GM18511 (cell line): ENCODE data around the gene OAS1.

ENCODE experiments used
- ATAC-seq: cut with Tn5 transposase; IDR thresholded peaks from one replicate; pipeline ENCODE4 v1.9.1; 2021; ENCODE audit warnings: mild to moderate bottlenecking, moderate library complexity; ENCODE audit not compliant: unreplicated experiment

Gene OAS1

DNA sequence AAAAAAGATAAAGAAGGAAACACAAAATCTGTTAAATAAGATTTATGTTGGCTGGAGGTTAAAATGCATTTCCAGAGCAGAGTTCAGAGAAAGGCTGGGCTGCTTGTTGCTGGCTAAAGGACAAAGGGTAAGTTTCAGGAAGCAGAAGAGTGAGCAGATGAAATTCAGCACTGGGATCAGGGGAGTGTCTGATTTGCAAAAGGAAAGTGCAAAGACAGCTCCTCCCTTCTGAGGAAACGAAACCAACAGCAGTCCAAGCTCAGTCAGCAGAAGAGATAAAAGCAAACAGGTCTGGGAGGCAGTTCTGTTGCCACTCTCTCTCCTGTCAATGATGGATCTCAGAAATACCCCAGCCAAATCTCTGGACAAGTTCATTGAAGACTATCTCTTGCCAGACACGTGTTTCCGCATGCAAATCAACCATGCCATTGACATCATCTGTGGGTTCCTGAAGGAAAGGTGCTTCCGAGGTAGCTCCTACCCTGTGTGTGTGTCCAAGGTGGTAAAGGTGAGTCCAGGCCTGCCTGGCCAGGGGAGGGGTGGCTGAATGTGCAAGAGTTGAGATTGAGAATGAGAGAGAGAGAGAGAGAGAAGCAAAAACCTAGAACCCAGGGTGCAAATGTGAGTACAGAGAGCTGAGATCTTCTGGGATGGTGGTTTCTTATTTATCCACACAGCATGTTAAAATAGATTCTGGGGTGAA is at the start of gene OAS1:
Gene OAS1 (plus strand): TSS at position 251 of the 703 bp plus-strand sequence. CDS start 78 bp downstream, at position 329.
- ATAC-seq = peak; percentile 78

DNA sequence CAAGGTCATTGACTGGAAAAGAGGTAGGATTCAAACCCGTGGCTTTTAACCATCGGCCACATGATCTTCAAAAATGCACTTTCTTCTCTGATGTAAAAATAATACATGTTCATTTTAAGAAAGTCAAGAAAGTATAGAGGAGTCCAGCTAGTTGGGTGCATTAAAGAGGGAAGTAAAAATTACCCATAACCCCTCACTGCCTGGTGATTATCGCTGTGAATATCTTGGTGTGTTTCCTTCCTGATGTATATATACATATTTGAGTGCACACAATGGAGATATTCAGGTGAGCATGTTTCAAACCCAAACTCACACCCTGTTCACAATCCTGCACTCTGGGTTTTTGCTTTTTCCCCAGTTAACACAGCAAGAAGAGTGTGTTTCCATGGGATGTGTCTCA is 47.5 kb upstream of the OAS1 start:
- ATAC-seq = no peak

DNA sequence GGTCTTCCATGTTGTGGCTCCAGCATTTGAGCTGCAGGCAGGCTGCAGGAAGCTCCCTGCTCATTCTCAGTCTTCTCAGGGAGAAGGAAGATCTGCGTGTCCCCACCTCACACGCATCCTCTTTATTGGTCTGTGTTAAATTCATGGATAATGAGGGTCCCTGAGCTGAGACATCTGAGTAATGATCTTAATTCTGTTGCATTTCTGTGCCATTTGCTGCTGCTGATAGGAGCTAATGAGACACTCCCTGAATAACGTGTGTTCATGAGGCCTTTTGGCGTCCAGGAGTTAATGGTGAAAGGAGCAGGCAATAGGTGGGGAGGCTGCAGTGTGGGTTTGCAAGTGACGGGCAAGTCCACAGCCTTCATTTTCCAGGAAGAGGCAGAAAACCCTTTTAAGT is 46.6 kb upstream of the OAS1 start:
- ATAC-seq = no peak

DNA sequence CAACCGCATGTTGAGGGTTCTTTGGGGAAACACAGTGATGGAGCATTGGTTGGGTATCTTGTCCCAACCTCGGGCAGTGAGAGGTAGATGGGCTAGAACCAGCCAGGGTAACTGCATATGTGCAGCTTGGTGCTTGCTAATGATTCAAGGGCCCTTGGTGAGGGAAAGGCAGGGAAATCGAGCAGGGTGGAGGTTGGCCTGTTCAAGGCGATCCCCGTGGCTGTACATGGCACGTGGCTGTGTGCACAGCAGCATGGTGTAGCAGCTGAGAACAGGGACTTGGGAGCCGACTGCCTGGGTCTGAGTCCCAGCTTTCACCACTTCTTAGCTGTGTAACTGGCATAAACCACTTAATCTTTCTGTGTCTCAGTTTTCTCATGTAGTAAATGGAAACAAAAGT is 45.5 kb upstream of the OAS1 start:
- ATAC-seq = no peak

DNA sequence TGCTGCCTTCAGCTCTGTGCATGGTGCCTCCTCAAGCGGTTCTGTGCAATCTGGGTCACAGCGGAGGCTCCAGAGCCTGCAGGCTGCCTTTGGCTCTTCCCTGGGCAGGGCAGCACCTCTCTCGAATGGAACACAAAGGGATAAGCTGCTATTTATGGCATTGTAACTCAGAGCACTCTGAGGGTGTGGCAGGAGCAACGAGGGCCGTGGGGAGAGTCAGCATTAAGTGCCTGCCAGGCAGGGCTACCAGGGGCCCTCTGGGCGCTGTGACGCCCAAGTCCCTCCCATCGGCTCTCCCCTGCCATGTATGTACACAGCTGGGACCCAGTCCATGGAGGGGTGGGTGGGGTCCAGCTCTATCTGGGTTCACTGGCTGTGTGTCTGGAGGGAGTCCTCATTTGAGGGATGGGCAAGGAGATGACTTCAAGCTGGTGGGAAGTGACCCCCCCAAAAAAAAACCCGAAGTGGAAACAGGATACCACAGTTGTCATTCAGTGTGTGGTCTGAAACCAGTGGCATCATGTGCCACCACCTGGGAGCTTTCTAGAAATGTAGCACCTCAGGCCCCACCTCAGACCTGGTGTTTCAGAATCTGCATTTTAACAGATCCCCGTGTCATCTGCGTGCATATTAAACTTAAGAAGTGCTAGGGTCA is 44.0 kb upstream of the OAS1 start:
- no peak for ATAC-seq

DNA sequence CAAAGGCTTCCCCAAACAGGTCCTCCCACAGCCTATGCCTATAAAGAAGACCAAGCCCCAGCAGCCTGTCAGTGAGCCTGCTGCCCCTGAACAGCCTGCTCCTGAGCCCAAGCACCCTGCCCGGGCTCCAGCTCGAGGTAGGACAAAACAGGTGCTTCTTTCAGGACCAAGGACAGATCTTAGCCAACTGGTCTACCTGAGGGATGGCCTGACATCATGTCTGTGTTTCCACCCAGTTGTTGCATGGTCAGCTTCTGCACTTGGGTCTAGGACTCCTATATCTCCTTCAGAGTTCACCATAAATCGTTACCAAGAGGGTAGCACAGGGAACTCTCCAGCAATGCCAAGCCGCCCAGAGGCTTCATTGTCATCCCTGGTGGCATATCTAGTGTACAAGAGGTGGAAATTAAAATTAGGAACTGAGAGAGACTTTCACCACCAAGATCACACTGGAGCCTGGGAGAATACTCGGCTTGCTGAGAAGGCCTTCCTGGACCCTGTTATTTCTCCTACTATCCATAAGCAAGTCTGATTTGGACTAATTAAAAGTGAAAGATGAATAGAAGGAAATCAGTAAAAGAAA is 38.2 kb upstream of the OAS1 start:
- ATAC-seq = no peak

DNA sequence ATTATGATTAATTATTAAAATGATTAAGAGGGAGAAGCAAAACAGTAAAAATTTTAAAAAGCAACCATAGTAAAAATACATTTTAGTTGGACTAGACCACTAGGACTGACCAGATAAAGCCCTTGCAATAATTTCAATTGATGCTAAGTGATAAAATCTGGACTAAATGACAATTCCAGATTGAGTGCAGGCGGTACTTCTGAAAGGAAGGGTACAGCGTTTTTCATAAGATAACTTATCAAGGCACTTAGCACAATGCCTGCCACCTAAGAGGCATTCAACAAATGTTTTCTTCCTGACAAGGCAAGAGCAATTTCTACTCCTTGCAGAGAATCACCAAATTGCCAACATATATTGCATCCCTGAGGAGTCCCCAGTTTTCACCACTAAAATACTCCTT is 37.7 kb upstream of the OAS1 start:
- ATAC-seq = no peak

DNA sequence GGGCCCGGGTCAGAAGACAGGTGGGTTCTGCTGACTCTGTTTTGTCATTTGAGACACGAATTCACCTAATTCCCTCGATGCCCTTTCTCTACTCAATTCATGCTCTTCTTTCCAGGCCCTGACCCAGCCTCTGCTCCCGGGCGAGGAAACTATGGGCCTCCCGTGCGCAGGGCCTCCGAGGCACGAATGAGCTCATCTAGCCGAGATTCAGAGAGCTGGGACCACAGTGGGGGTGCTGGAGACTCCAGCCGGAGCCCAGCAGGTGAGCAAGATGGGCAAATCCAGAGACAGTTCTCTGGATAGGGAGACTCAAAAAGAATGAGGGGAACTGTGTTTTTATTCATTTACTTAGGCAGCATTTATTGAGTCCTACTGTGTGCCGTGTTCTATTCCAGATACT is 37.0 kb upstream of the OAS1 start:
- ATAC-seq = no peak

DNA sequence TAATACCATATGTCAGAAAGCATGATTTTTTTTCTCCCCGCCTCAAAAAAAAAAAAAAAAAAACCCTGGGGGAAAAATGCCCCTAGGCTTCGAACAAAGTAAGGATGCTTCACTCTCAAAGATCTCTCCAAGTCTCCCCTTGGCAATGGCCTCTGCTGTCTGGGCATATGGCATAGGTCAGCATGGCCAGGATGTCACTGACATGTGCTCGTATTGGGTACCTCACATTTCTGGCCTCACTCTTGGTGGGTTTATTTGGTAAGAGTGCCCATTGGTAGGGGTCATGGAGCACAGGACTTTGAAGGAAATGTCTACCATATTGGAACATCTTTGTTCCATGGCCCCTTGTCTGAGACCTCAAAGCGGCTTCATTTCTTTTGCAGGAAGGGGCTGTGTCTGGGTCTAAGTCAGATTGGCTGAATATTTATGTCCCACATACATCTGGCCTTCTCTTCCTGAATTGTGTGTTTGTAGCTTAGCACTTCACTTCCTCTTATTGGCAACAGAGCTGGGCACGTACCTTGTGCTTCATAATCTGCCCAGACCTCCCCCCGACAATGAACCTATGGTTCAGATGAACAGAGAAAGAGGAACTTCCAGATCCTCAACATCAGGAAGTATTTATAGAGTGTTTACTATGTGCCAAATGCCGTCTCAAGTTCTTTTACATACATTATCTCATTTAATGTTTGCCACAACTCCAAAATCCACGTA is 36.3 kb upstream of the OAS1 start:
- ATAC-seq = no peak

DNA sequence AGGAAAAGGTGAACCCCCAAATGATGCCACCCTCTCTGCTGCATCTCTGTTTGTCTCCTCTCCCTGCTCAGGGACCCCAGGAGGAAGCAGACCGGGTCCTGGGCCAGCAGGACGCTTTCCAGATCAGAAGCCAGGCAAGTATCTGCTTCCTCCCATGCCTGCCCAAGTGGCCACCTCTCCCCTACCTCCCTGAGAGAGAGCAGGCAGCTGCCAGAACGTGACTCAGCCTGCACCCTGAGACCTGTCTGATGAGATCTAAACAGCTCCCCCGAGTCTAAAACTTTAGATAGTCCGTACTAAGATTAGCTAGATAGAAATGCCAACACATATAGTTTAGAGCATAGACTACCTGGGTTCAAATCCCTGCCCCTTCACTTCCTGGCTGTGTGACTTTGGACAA is 31.2 kb upstream of the OAS1 start:
- no peak for ATAC-seq

DNA sequence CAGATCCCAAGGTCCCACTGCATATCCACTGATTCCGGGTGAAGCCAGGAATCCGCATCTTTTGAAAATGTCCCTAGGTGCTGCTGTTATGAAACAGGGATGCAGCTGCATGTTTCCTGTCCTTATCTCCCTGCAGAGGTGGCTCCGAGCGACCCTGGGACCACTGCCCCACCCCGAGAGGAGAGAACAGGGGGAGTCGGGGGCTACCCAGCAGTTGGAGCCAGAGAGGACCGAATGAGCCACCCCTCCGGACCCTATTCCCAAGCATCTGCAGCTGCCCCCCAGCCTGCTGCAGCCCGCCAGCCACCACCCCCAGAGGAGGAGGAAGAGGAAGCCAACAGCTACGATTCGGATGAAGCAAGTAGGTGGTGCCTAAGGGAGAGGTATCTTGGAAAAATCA is 30.3 kb upstream of the OAS1 start:
- ATAC-seq = no peak

DNA sequence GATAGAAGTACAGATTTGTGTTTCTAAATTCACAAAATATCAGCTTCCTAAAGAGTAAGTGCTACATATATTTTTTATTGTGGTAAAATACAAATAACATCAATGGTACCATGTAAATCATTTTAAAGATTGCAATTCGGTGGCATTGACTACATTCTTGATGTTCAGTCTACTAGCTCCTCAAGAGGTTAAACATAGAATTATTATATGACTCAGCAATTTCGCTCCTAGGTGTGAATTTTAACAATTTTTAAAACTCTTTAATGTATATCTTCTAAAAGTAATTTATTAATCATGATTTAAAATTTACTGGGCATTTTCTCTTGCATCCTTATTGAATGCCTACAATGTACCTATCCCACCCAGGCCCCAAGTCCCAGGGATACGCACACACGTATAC is 29.8 kb upstream of the OAS1 start:
- no peak for ATAC-seq

DNA sequence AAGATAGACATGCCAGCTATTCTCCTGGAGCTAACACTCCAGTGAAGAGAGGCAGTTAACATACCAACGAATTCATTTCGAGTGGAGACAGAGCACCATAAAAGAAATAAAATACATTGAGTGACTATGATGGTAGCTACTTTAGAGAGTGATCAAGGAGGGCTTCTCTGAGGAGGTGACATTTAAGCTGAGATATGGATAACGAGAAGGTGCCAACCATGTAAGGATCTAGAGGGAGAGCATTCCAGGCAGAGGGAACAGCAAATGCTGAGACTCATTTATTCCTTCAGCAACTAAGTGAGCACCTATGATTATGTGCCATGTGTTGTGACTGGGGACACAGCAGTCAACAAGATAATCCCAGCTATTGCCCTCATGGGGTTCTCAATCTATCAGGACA is 28.3 kb upstream of the OAS1 start:
- ATAC-seq = no peak

DNA sequence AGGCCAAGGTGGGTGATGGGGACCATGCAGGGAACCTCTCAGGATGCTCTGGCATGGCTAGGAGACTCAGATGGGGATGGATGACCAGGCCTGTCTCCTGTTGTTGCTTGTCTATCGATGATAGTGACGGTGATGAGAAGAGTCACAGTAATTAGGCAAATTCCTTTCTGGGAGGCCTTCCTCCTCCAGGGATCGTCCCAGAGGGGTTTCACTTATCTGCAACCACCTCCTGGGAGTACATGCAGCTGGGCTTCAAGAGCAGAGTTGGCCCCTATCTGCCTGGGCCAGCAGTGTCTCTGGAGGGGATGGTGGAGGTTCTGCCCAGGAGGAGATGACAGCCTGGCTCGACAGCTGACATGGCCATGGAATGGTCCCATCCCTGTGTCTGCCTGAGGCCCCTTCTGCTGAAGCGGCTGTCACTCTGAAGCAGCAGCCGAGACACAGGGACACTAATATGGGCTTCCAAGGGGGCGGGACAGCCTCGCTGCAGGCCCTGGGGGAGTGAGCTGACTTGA is 27.5 kb upstream of the OAS1 start:
- ATAC-seq = no peak

DNA sequence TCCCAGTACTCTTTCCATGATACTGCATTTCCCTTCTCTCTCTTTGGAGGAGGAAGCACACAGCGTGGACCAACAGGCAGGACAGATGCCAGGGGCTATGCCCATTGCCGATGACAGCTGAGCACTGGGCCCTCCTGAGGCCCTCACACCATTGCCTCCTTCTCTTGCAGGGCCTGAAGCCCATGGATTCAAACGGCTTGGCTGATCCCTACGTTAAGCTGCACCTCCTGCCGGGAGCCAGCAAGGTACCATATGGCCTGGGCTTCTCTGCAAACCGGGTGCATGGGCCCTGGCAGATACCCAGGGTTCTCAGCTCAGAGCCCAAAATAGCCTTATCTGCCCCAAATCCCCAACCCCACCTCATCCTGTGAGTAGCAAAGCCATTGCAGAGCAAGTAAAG is 25.2 kb upstream of the OAS1 start:
- no peak for ATAC-seq

DNA sequence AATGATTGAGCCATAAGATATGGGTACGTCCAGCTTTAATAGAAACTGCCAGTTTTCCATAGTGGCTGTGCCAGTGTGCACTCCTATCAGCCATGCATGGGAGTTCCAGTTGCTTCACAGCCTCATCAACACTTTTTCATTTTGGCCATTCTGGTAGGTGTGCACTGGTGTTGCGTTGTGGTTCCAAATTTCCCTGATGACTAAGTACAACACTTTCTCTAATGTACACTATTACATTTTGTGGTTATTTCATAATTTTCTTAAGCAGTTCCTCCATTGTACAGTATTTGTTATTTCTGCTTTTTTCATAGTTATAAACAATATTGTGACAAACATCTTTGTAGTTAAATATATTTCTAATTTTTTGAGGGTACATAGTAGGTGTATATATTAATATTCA is 21.5 kb upstream of the OAS1 start:
- no peak for ATAC-seq

DNA sequence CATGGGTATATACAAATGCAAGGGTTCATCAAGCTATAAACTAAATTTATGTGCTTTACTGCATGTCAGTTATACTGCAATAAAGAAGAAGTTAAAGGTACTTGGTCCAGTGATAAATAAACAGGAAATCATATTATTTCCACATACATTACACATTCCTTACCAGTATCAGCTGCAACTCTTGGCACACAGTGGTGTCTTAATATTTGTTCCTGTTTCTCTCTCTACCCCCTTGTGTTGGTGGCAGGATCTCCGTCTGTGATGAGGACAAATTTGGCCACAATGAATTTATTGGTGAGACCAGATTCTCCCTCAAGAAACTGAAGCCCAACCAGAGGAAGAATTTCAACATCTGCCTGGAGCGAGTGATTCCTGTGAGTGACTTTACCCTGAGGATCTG is 19.2 kb upstream of the OAS1 start:
- ATAC-seq = no peak

DNA sequence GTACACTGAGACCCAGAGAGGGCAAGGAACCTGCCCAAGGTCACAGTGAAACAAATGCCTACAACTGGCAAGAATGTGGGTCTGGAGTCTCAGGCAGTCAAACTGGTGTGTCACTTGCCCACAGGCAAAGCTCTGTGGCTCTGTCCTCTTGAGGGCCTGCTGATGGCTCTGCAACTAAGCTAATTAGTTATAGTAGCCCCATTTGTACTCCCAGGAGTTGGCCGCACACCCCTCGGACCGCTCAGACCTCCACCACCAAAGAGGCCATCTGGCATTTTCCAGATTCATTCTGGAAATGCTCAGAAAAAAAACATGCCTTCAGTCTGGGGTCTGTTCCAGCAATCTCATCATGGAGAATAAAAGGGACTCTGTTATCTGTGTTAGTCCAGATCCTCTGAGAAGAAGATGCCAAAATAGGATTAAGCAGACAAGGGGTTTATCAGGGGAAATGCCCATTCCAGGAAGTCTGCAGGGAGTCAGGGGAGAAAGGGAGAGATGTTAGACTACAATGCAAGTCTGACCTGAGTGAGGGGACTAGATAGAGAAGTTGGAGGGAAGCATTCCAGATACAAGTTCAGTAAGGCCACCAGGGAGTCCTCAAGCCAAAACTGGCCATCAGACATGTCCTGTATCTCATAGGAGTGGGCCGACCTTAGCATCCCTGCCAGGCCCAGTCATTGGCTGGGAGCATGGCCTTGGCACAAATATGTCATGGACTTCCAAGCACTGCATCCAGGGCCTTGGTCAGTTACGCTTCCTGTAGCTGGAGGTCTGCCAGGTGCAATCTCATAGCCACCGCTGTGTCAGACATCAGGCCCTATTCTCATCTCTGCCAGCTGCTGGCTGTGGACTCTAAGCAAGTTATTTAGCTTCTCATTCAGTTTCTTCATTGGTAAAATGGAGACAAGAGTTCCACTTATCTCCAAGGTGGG is 15.4 kb upstream of the OAS1 start:
- no peak for ATAC-seq

DNA sequence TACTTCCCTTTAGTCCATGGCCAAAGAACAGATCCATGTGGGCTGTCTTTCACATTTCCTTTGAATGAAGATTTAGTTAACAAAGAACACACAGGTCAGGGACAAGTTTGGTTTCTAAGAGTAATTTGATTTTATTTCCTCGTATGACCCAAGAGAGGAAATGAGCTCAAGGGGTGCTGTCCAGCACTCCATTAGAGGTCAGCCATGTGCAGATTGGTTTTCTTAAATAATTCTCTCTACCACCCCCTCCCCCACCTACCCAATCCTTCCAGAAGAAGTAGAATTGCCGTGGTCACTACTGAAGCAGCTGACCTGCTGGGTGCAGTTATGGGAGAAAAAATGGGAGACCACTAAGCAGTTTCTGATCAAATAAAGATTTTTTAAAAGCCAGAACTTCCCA is 13.9 kb upstream of the OAS1 start:
- ATAC-seq = no peak

DNA sequence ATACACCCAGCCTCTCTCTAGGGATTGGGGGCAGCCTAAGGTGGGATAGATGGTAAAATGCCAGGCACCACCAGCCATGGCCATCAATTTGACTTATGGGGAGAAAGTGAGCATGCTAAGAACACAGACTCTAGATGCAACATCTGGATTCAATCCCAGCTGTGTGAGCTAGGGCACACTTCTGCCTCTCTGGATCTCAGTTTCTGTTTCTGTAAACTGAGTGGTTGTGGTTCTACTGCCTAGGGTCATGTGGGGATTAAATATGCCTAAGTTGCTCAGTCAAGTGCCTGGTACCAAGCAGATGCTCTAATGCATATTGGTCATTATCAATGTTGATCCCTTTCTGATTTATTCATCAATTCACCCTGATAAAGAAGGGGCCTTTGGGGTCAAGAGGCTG is 12.6 kb upstream of the OAS1 start:
- no peak for ATAC-seq

DNA sequence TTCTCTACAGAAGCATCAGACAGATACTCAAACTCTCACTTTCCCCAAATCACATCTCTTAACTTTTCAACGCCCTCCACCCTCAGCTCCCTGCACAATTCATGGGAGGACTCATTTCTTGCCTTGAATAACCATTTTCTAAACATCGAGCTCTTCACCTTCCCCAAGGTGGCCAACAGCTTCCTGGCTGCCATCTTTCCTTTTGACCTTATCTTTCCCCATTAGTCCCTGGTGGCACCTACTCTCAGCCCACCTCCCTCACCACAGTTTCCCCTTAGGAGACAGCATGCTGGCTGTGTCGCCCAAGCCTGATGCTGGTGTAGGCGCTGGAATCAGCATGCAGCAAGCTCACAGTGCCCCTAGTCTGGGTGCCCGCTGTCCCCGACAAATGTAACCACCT is 8.4 kb upstream of the OAS1 start:
- no peak for ATAC-seq
